Keratinocyte (primary cell): ENCODE results near the gene METTL22.

Experiments used
- EZH2 ChIP-seq: IDR thresholded peaks from one replicate; pipeline ENCODE4 v1.6.1; 2012; ENCODE audit warnings: inconsistent platforms, mild to moderate bottlenecking, low read length, moderate library complexity
- TF ChIP-seq, protein P1 (sequence below), 3 experiments: IDR thresholded peaks in 1 of 3; conservative IDR thresholded peaks in 1 of 3; optimal IDR thresholded peaks in 1 of 3; 2 replicates in 2 of 3; 3 replicates in 1 of 3; pipeline versions ENCODE3 to v1.5.1; 2011; ENCODE audit warnings: low read length in 3 of 3, mild to moderate bottlenecking in 3 of 3, moderate library complexity in 2 of 3, control low read depth in 1 of 3, inconsistent platforms in 1 of 3; ENCODE audit not compliant: insufficient read depth in 2 of 3; ENCODE audit errors: extremely low read depth in 1 of 3

DNA sequence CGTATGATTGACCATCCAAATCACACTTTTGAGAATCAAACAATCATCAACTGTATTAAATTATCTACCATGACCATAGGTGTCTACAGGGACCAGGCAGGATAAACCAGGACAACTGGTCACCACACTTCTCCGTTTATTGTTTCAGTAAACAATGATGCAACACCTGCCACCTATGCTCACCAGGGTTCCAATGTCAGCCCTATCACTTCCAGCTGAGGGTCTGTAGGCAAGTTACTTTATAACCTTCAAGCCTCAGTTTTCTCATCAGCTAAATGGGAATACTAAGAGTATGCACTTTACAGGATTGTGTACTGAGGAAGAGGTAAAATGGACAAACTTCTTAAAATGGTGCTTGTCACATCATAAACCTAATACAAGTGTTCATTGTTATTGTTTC is 46.1 kb upstream of the METTL22 start:
- TF ChIP-seq, protein P1, sequence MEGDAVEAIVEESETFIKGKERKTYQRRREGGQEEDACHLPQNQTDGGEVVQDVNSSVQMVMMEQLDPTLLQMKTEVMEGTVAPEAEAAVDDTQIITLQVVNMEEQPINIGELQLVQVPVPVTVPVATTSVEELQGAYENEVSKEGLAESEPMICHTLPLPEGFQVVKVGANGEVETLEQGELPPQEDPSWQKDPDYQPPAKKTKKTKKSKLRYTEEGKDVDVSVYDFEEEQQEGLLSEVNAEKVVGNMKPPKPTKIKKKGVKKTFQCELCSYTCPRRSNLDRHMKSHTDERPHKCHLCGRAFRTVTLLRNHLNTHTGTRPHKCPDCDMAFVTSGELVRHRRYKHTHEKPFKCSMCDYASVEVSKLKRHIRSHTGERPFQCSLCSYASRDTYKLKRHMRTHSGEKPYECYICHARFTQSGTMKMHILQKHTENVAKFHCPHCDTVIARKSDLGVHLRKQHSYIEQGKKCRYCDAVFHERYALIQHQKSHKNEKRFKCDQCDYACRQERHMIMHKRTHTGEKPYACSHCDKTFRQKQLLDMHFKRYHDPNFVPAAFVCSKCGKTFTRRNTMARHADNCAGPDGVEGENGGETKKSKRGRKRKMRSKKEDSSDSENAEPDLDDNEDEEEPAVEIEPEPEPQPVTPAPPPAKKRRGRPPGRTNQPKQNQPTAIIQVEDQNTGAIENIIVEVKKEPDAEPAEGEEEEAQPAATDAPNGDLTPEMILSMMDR (optimal IDR thresholded peaks at IDR 0.05 in 1 of 3, IDR thresholded peaks at IDR 0.05 in 1 of 3, conservative IDR thresholded peaks at IDR 0.05 in 1 of 3; ENCODE audit: extremely low read depth in 1 of 3, insufficient read depth in 2 of 3, low read length in 3 of 3) = no peak
- no peak for TF ChIP-seq EZH2
